ENCODE results near the gene CCDC33.
"Not testable (repeated sequence)": the region's sequence is repeated elsewhere in the genome, so short reads cannot be mapped to it uniquely, and the experiment has no call there.

Gene CCDC33

GRCh38 chr15:74350295-74351275 lies 114.5 kb downstream of the CCDC33 start:
- H3K4me2 ChIP-seq (ENCODE audit: low read depth, low read length, poor library complexity, severe bottlenecking), result no peak overlapping the region
- H4K20me1 ChIP-seq (ENCODE audit: low read depth, low read length), result no peaks in the 10 kb centered on the region
- no peaks in the 10 kb centered on the region for H3K36me3 ChIP-seq (ENCODE audit: low read length)
- no peaks in the 10 kb centered on the region for H3K79me2 ChIP-seq (ENCODE audit: insufficient read depth, low read length)
- no peaks in the 10 kb centered on the region for H3K9me3 ChIP-seq (ENCODE audit: insufficient read depth, low read length)
- H3K27ac ChIP-seq (ENCODE audit: low read depth, low read length), result no peak overlapping the region
- no peaks in the 10 kb centered on the region for H3F3A ChIP-seq (ENCODE audit: insufficient read depth)
- H3K9ac ChIP-seq (ENCODE audit: low read length), result no peak overlapping the region
- H3K4me3 ChIP-seq (ENCODE audit: insufficient read depth, low read length, poor library complexity, severe bottlenecking), result no peak overlapping the region
- no peak for TF ChIP-seq EZH2phosphoT487 (conservative IDR thresholded peaks at IDR 0.05; ENCODE audit: low read length)
- TF ChIP-seq CTCF (IDR thresholded peaks at IDR 0.05; ENCODE audit: insufficient read depth, low read length, poor library complexity, severe bottlenecking), result no peak
- H2AFZ ChIP-seq (ENCODE audit: low read depth, low read length, severe bottlenecking), result no peak overlapping the region
- H3K9me2 ChIP-seq (replicated peaks; ENCODE audit: insufficient read depth, low read length), result no peaks in the 10 kb centered on the region
- no peaks in the 10 kb centered on the region for H3K27me3 ChIP-seq (ENCODE audit: low read length)

GRCh38 chr15:74351670-74352069 lies 115.5 kb downstream of the CCDC33 start:
- H3K9me2 ChIP-seq (replicated peaks; ENCODE audit: insufficient read depth, low read length), result no peaks in the 10 kb centered on the region
- no peaks in the 10 kb centered on the region for H4K20me1 ChIP-seq (ENCODE audit: low read depth, low read length)
- H3K9me3 ChIP-seq (ENCODE audit: insufficient read depth, low read length), result no peaks in the 10 kb centered on the region
- no peak overlapping the region for H3K4me2 ChIP-seq (ENCODE audit: low read depth, low read length, poor library complexity, severe bottlenecking)
- H3K27me3 ChIP-seq (ENCODE audit: low read length), result no peaks in the 10 kb centered on the region
- H3F3A ChIP-seq (ENCODE audit: insufficient read depth), result no peaks in the 10 kb centered on the region
- no peak overlapping the region for H3K4me3 ChIP-seq (ENCODE audit: insufficient read depth, low read length, poor library complexity, severe bottlenecking)
- no peaks in the 10 kb centered on the region for H3K36me3 ChIP-seq (ENCODE audit: low read length)
- no peak overlapping the region for H2AFZ ChIP-seq (ENCODE audit: low read depth, low read length, severe bottlenecking)
- TF ChIP-seq EZH2phosphoT487 (conservative IDR thresholded peaks at IDR 0.05; ENCODE audit: low read length), result no peak
- TF ChIP-seq CTCF (IDR thresholded peaks at IDR 0.05; ENCODE audit: insufficient read depth, low read length, poor library complexity, severe bottlenecking), result no peak
- H3K79me2 ChIP-seq (ENCODE audit: insufficient read depth, low read length), result no peaks in the 10 kb centered on the region
- no peak overlapping the region for H3K9ac ChIP-seq (ENCODE audit: low read length)
- H3K27ac ChIP-seq (ENCODE audit: low read depth, low read length), result no peak overlapping the region

GRCh38 chr15:74352393-74352910 lies 116.3 kb downstream of the CCDC33 start:
- H3K4me3 ChIP-seq (ENCODE audit: insufficient read depth, low read length, poor library complexity, severe bottlenecking), result no peak overlapping the region
- no peak overlapping the region for H3K4me2 ChIP-seq (ENCODE audit: low read depth, low read length, poor library complexity, severe bottlenecking)
- H3K36me3 ChIP-seq (ENCODE audit: low read length), result no peaks in the 10 kb centered on the region
- H3F3A ChIP-seq (ENCODE audit: insufficient read depth), result no peaks in the 10 kb centered on the region
- no peaks in the 10 kb centered on the region for H3K9me3 ChIP-seq (ENCODE audit: insufficient read depth, low read length)
- no peak overlapping the region for H3K9ac ChIP-seq (ENCODE audit: low read length)
- no peaks in the 10 kb centered on the region for H3K79me2 ChIP-seq (ENCODE audit: insufficient read depth, low read length)
- H3K9me2 ChIP-seq (replicated peaks; ENCODE audit: insufficient read depth, low read length), result no peaks in the 10 kb centered on the region
- TF ChIP-seq EZH2phosphoT487 (conservative IDR thresholded peaks at IDR 0.05; ENCODE audit: low read length), result no peak
- TF ChIP-seq CTCF (IDR thresholded peaks at IDR 0.05; ENCODE audit: insufficient read depth, low read length, poor library complexity, severe bottlenecking), result no peak
- H4K20me1 ChIP-seq (ENCODE audit: low read depth, low read length), result no peaks in the 10 kb centered on the region
- H2AFZ ChIP-seq (ENCODE audit: low read depth, low read length, severe bottlenecking), result no peak overlapping the region
- H3K27ac ChIP-seq (ENCODE audit: low read depth, low read length), result no peak overlapping the region
- H3K27me3 ChIP-seq (ENCODE audit: low read length), result no peaks in the 10 kb centered on the region

- not testable (repeated sequence) for H3K4me3 ChIP-seq (ENCODE audit: insufficient read depth, low read length, poor library complexity, severe bottlenecking); H3K9ac ChIP-seq (ENCODE audit: low read length); H3K79me2 ChIP-seq (ENCODE audit: insufficient read depth, low read length); H3K4me2 ChIP-seq (ENCODE audit: low read depth, low read length, poor library complexity, severe bottlenecking); H3K27me3 ChIP-seq (ENCODE audit: low read length); H2AFZ ChIP-seq (ENCODE audit: low read depth, low read length, severe bottlenecking); H3K9me2 ChIP-seq (replicated peaks; ENCODE audit: insufficient read depth, low read length); H3K9me3 ChIP-seq (ENCODE audit: insufficient read depth, low read length); H3K36me3 ChIP-seq (ENCODE audit: low read length); H3K27ac ChIP-seq (ENCODE audit: low read depth, low read length); H4K20me1 ChIP-seq (ENCODE audit: low read depth, low read length); H3F3A ChIP-seq (ENCODE audit: insufficient read depth)
Measured at GRCh38 chr15:74353992-74354391, 117.9 kb downstream of the CCDC33 start.

GRCh38 chr15:74356050-74356449 lies 119.9 kb downstream of the CCDC33 start:
- H3K4me3 ChIP-seq (ENCODE audit: insufficient read depth, low read length, poor library complexity, severe bottlenecking); H3K27ac ChIP-seq (ENCODE audit: low read depth, low read length); H3K9ac ChIP-seq (ENCODE audit: low read length); H3K27me3 ChIP-seq (ENCODE audit: low read length); H3F3A ChIP-seq (ENCODE audit: insufficient read depth); H2AFZ ChIP-seq (ENCODE audit: low read depth, low read length, severe bottlenecking); H3K9me3 ChIP-seq (ENCODE audit: insufficient read depth, low read length); H3K4me2 ChIP-seq (ENCODE audit: low read depth, low read length, poor library complexity, severe bottlenecking); H3K79me2 ChIP-seq (ENCODE audit: insufficient read depth, low read length); H3K36me3 ChIP-seq (ENCODE audit: low read length); H4K20me1 ChIP-seq (ENCODE audit: low read depth, low read length); H3K9me2 ChIP-seq (replicated peaks; ENCODE audit: insufficient read depth, low read length): not testable (repeated sequence)

Measured in SU-DHL-6 (cell line).